GM18517 (cell line): Measurements from ENCODE around the gene ZFP1.

Experiments
- ATAC-seq: cut with Tn5 transposase; IDR thresholded peaks from one replicate; pipeline ENCODE4 v1.9.1; 2021; ENCODE audit warnings: mild to moderate bottlenecking, moderate library complexity; ENCODE audit not compliant: unreplicated experiment

Gene ZFP1

GRCh38 chr16:75147968-75148310 is 385 bp upstream of the ZFP1 start:
- no peak for ATAC-seq

- no peak for ATAC-seq
Observed at GRCh38 chr16:75151798-75152197, 3.5 kb downstream of the ZFP1 start.

DNA sequence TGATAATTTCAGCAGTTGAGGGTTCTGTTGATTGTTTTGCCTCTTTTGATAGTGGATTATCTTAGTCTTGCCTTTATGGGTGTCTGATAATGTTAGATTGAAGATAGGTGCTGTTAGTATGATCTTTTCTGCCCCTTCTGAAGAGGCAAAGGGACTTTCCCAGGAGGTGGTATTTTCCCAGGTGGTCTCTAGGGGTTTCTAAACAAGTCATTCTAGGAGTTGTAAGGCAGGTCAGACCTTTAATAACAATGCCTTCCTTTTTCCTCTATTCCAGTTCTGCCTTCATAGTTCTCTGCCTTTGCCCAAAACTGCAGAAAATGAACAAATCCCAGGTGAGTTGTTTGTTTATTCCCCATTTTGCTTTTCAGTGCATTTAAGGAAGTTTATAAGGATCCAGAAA is 4.3 kb downstream of the ZFP1 start:
- no peak for ATAC-seq

GRCh38 chr16:75160386-75160785 is 12.1 kb downstream of the ZFP1 start:
- ATAC-seq = no peak

DNA sequence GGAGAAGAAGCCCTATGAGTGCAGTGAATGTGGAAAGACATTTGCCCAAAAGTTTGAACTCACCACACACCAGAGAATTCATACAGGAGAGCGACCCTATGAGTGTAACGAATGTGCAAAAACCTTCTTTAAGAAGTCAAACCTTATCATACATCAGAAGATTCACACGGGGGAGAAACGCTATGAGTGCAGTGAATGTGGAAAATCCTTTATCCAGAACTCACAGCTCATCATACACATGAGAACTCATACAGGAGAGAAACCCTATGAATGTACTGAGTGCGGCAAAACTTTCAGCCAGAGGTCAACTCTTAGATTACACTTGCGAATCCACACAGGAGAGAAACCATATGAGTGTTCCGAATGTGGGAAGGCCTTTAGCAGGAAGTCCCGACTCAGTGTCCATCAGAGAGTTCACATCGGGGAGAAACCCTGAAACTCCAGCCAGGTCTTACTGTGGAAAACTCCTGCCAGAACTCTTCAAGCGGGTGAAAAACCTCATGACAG is 21.6 kb downstream of the ZFP1 start:
- ATAC-seq = no peak

DNA sequence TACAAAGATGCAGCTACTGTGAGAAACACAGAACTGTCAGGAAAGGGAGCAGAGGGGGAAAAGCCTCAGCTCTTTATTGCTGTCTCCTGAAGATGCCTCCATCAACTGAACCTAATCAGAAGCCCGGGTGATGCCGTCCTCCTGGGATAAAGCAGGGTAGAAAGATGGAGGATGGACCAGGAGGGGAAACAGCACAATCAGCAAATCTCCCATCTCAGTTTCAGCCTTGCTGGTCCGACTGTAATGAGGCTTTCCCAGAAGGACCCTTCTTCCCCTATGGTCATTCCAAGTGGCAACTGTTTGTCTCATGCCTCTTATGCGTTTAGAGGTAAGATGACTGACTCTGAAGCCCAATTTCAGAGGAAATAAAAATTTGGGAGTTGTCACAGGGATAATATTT is 24.3 kb downstream of the ZFP1 start:
- no peak for ATAC-seq

- ATAC-seq = no peak
Observed at GRCh38 chr16:75175074-75175473, 26.8 kb downstream of the ZFP1 start.

GRCh38 chr16:75176926-75177325 is 28.6 kb downstream of the ZFP1 start:
- ATAC-seq = no peak

GRCh38 chr16:75179208-75179607 is 30.9 kb downstream of the ZFP1 start:
- ATAC-seq = no peak

GRCh38 chr16:75181630-75182029 is 33.3 kb downstream of the ZFP1 start:
- no peak for ATAC-seq

GRCh38 chr16:75188832-75189477 is 40.6 kb downstream of the ZFP1 start:
- ATAC-seq = no peak

DNA sequence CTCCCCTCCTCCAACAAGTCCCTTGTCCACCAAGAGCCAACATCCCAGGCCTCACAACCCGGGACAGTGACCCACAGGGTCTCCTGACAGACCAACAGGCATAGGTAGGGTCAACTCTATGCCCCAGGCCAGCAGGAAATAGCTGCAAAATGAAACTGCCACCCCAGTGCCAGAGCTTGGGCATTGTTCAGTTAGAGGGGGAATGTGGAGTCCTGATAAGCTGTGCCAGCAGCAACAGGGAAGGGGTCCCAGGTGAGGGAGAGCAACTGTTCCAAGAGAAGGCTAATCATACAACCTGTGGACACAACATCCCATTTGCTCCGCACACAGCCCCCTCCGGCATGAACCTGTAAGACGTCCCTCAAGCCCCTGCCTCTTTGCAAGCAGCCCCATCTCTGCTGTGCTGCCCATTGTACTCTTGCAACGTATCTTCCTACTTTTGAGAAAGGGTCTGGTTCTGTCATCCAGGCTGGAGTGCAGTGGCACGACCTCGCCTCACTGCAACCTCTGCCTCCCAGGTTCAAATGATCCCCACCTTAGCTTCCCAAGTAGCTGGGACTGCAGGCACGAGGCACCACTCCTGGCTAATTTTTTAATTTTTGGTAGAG is 41.4 kb downstream of the ZFP1 start:
- ATAC-seq = no peak

DNA sequence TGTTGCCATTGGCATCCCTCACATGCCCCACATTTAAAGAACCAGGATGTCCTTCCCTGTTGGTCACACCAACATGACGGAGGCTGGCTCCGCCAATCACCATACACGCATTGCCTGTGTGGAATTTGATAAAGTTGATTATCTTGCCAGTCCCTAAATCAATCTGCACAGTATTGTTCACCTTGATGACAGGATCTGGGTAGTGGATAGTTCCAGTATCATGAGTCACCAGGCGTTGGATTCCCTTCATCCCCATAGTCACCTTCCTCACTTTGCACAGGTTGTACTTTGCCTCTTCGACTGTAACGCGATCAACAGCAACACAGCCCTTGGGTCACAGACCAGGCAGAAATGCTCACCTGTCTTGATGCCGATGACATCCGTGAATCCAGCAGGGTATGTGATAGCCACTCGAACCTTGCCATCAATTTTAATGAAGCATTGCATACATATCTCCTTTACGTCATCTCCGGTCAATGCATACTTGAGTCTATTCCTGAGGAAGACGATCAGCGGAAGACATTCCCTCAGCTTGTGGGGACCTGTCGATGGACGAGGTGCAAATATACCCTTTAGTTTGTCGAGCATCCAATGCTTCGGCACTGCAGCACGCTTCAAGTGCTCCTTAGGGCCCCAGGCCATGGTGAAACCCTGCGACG is 44.4 kb downstream of the ZFP1 start:
- ATAC-seq = no peak

GRCh38 chr16:75193265-75193650 is 44.9 kb downstream of the ZFP1 start:
- ATAC-seq = no peak

- no peak for ATAC-seq
Observed at GRCh38 chr16:75193730-75194444, 45.6 kb downstream of the ZFP1 start.

DNA sequence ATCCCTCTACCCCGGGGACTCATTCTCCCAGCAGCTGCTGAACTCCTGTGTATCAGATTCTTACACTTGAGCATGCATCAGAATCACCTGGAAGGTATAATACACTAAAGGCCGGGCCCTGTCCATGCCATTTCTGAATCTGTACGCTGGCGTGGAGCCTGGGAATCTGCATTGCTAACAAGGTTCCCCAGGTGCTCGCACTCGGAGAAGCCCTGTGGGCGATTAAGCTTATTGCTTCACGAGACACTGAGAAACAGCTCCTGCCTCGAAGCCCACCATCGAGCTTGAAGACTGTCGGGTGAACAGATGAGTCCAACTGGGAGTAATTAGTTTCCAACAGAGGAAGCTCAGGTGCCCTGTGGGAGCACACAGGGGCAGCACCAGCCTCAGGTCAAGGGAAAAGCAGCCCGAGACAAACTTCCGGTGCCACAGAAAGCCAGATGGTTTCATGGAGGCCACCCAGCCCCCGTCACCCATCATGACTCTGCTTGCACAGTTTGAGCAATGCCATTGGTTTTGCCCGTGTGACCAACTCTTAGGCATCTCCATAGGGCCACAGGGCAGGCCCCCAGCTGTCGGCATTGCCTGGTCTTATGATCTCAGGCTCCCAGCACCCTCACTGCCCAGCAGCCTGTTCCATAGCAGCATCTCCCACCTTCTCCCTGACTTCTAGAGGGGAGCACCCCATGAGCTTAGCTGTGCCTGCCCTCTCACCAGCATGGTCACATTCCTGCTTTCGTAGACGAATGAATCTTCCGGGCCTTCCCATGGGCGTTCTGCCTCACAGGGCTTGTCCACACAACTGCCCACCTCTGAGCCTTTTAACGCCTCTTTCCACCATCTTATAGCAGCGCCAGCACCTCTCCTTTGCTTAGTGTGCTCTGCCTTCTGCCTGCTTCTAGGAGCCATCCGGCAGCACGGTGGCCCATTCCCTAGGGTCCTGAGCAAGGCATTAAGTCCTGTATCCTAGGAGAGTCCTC is 47.8 kb downstream of the ZFP1 start:
- no peak for ATAC-seq

DNA sequence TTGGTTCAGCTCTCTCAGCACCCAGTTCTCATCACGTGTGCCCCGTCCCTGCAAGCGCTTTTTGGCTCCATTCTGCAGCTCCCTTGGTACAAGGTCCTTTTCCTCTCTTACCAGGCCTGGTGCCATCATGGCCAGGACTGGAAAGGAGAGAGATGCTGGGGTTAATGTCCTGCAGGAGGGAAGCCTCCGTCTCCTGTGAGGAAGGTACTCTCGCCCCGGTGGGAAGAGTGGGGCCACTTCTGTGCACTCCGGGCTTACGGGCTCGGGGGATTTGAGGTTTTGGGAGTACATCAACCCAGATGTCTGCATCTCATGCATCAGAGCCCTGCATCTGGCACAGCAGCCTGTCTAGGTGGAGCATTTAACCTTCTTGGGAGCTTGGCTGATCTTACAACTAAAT is 48.5 kb downstream of the ZFP1 start:
- ATAC-seq = no peak

GRCh38 chr16:75197522-75198134 is 49.3 kb downstream of the ZFP1 start:
- no peak for ATAC-seq

DNA sequence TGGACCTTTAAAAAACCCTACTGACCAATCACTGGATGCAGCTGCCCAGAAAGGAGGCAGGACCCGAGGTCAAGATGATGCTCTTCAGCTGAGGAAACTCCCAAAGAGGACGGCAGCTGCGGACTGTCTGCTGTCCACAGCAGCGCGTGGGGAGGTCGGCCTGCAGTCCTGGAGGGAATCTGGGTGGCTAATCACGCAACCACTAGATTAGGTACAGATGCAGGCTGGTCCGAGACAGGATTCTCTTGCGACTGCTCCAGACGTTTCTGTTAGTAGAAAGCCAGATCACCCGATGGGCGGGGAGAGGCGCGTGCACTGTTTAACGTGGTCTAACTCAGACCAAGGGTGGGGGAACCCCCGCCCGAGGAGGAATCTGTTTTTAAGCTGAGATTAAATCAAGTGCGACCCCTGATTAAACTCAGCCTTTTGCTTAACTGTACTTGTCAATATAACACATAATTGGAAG is 49.8 kb downstream of the ZFP1 start:
- ATAC-seq = no peak

DNA sequence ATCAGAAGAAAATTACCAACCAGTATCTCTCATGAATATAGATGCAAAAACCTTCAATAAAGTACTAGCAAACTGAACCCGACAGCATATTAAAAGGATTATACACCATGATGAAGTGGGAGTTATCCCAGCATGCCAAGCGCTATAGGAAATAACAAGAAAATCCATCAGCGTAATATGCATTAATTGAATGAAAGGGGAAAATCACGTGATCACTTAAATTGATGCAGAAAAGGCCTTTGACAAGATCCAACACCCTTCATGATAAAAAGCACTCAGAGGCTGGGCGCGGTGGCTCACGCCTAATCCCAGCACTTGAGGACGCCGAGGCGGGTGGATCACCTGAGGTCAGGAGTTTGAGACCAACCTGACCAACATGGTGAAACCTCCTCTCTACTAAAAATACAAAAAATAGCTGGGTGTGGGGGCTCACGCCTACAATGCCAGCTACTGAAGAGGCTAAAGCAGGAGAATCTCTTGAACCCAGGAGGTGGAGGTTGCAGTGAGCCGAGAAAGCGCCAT is 53.8 kb downstream of the ZFP1 start:
- ATAC-seq = no peak
